C4-2B (cell line): ENCODE data around the gene CXCR6.

ENCODE experiments used
- ZFX ChIP-seq: fragments of 450-650 bp; IDR thresholded peaks from 2 replicates; pipeline ENCODE4 v1.6.1; 2017
- TF ChIP-seq, protein P1 (sequence below): fragments of 450-650 bp; conservative IDR thresholded peaks from 2 replicates; pipeline ENCODE4 v1.5.1; 2017; ENCODE audit warnings: mild to moderate bottlenecking

DNA sequence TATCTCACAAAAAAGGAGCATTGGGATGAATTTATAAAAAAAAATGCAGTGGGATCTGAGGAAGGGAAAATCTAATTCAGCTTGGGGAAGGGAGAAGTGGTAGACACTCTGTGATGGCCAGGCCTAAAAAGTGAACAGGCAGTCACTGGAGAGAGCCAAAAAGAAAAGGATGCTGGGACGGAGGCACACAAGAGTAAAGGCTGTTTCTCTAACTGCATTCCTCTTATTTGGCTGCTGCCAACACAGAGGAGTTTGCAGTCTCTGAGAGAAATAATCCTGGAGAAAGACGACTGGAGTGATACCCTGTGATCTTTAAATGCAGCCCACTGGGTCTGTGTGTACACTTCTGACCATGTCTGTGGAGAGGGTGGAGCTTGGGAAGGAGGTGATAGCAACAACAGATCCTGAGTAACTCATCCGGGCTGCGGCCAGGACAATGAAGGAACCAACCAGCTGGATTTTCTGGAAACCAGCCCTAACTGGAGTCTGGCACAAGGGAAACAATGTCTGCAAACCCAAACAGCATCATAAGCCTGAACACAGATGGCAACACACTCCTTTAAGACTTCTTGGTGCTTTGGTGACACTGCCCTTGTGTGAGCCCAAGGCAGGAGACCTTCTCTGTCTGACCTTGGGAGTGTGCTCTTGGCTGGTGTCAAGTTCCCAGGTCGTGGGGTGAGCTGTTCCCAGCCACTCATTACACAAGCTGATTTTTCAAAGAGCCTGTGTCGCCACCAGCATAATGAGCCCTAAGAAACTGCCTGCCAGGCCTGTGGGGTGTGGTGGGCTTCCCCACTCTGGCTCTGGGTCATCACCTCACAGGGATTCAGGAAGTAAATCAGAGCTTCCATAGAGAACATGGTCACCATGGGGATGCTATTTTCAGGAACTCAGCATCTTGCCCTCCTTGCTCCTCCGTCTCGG is 44.4 kb downstream of the CXCR6 start:
- TF ChIP-seq, protein P1, sequence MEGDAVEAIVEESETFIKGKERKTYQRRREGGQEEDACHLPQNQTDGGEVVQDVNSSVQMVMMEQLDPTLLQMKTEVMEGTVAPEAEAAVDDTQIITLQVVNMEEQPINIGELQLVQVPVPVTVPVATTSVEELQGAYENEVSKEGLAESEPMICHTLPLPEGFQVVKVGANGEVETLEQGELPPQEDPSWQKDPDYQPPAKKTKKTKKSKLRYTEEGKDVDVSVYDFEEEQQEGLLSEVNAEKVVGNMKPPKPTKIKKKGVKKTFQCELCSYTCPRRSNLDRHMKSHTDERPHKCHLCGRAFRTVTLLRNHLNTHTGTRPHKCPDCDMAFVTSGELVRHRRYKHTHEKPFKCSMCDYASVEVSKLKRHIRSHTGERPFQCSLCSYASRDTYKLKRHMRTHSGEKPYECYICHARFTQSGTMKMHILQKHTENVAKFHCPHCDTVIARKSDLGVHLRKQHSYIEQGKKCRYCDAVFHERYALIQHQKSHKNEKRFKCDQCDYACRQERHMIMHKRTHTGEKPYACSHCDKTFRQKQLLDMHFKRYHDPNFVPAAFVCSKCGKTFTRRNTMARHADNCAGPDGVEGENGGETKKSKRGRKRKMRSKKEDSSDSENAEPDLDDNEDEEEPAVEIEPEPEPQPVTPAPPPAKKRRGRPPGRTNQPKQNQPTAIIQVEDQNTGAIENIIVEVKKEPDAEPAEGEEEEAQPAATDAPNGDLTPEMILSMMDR = no peak
- no peak for TF ChIP-seq ZFX
